ENCODE data around the gene FOXJ1.

Gene FOXJ1

GRCh38 chr17:76086384-76086783, 54.7 kb downstream of the FOXJ1 start (continued):
- TF ChIP-seq CSRNP3 (CRISPR knock-in tag; IDR thresholded peaks at IDR 0.05) (no peak), PATZ1 (CRISPR knock-in tag; IDR thresholded peaks at IDR 0.05; ENCODE audit: borderline replicate concordance) (no peak), TCF4 (CRISPR knock-in tag; IDR thresholded peaks at IDR 0.05; ENCODE audit: borderline replicate concordance) (no peak), ISL1 (CRISPR knock-in tag; IDR thresholded peaks at IDR 0.05) (no peak), RARB (CRISPR knock-in tag; IDR thresholded peaks at IDR 0.05) (no peak)

Measured in SK-N-SH treated with all-trans-retinoic acid at 6 μM for 48 hours (cell line).